PC-3 (cell line): ENCODE measurements around the gene AFF1. TPM values are rescaled to one million over a fixed set of nuclear protein-coding genes. Genes with fewer than 3 reads are reported as not detected.

ENCODE experiments used
- ATAC-seq: fragments of 200-7000 bp; cut with Tn5 transposase; 2 replicates; pipeline ENCODE4 v1.9.1; 2020; ENCODE audit warnings: mild to moderate bottlenecking, moderate library complexity
- BruUV-seq: library from RNA; stranded (reverse); fragments of 400-500 nt; replicated peaks from 2 replicates; lab custom pipeline; 2021; lab: Mats Ljungman, UMichigan
- CTCF ChIA-PET: fragments of 300-600 bp; sonication (Branson Sonifier 250); formaldehyde crosslinking; loops from one replicate; lab custom pipeline; 2022; ENCODE audit warnings: antibody characterized with exemption; lab: Charles Lee
- POLR2A ChIA-PET: fragments of 300-600 bp; sonication (Branson Sonifier 250); formaldehyde crosslinking; loops from one replicate; lab custom pipeline; 2022; ENCODE audit warnings: antibody characterized with exemption; ENCODE audit not compliant: unreplicated experiment; lab: Charles Lee
- DNase-seq: peaks from one replicate; pipeline ENCODE4 v3.0.0-alpha.2; 2015
- H2AFZ ChIP-seq: fragments of 300-600 bp; sonication (generic); 2 replicates; pipeline ENCODE4 v1.6.0; 2016; ENCODE audit warnings: antibody characterized with exemption, low read length
- H3F3A ChIP-seq: fragments of 300-600 bp; sonication (generic); one replicate; pipeline ENCODE4 v1.6.0; 2017; ENCODE audit warnings: antibody characterized with exemption, low read length, control low read depth, mild to moderate bottlenecking; ENCODE audit not compliant: unreplicated experiment
- H3K27ac ChIP-seq: fragments of 300-600 bp; sonication (generic); 2 replicates; pipeline ENCODE4 v1.5.1; 2016; ENCODE audit warnings: mild to moderate bottlenecking, low read length
- H3K27me3 ChIP-seq: fragments of 300-600 bp; sonication (generic); 2 replicates; pipeline ENCODE4 v1.6.1; 2016; ENCODE audit warnings: low read length, mixed read lengths
- H3K36me3 ChIP-seq: fragments of 300-600 bp; sonication (generic); 2 replicates; pipeline ENCODE4 v1.6.1; 2016; ENCODE audit warnings: low read depth, mixed run types, low read length, mixed read lengths
- H3K4me1 ChIP-seq: fragments of 300-600 bp; sonication (generic); 2 replicates; pipeline ENCODE4 v1.5.1; 2016; ENCODE audit warnings: low read length; ENCODE audit not compliant: insufficient read depth
- H3K4me2 ChIP-seq: fragments of 300-600 bp; sonication (generic); 2 replicates; pipeline ENCODE4 v1.6.0; 2016; ENCODE audit warnings: low read length
- H3K4me3 ChIP-seq: fragments of 300-600 bp; sonication (generic); 2 replicates; pipeline ENCODE4 v1.5.1; 2016; ENCODE audit warnings: mild to moderate bottlenecking, low read length, mixed read lengths
- H3K79me2 ChIP-seq: fragments of 300-600 bp; sonication (generic); 2 replicates; pipeline ENCODE4 v1.6.1; 2017; ENCODE audit warnings: low read length, mixed read lengths
- H3K9ac ChIP-seq: fragments of 300-600 bp; sonication (generic); 2 replicates; pipeline ENCODE4 v1.6.0; 2016; ENCODE audit warnings: mild to moderate bottlenecking, low read length
- H3K9me2 ChIP-seq: fragments of 300-600 bp; sonication (generic); replicated peaks from 2 replicates; pipeline ENCODE4 v1.6.1; 2016; ENCODE audit warnings: mixed run types, low read length, mixed read lengths
- H3K9me3 ChIP-seq: fragments of 300-600 bp; sonication (generic); 2 replicates; pipeline ENCODE4 v1.6.1; 2016; ENCODE audit warnings: low read length, mixed read lengths
- H4K20me1 ChIP-seq: fragments of 300-600 bp; sonication (generic); 2 replicates; pipeline ENCODE4 v1.6.1; 2016; ENCODE audit warnings: low read length, mixed read lengths
- EZH2 ChIP-seq: fragments of 300-600 bp; sonication (generic); IDR thresholded peaks from one replicate; pipeline ENCODE4 v1.6.1; 2017; ENCODE audit warnings: antibody characterized with exemption, mild to moderate bottlenecking, low read length; ENCODE audit not compliant: unreplicated experiment
- EZH2phosphoT487 ChIP-seq: fragments of 300-600 bp; sonication (generic); IDR thresholded peaks from 2 replicates; pipeline ENCODE4 v1.6.1; 2018; ENCODE audit warnings: mild to moderate bottlenecking, antibody characterized with exemption, low read length, borderline replicate concordance
- intact Hi-C: fragments of 100-400 bp; cut with micrococcal nuclease; formaldehyde crosslinking; loops from 2 replicates; pipeline ENCODE4 v1.9.0; 2023
- total RNA-seq: library from RNA; depleted of rRNA; stranded (reverse); fragments of >200 nt; gene quantifications from 2 replicates; pipeline ENCODE4 v1.2.3, GENCODE V29; 2014
- TF ChIP-seq, protein P1 (sequence below): fragments of 300-600 bp; sonication (generic); conservative IDR thresholded peaks from 2 replicates; pipeline ENCODE4 v1.5.1; 2017; ENCODE audit warnings: antibody characterized with exemption, low read depth, mild to moderate bottlenecking, low read length

Gene AFF1
- total RNA-seq, 1 experiment from 2014 or later, result 8.1 TPM

DNA sequence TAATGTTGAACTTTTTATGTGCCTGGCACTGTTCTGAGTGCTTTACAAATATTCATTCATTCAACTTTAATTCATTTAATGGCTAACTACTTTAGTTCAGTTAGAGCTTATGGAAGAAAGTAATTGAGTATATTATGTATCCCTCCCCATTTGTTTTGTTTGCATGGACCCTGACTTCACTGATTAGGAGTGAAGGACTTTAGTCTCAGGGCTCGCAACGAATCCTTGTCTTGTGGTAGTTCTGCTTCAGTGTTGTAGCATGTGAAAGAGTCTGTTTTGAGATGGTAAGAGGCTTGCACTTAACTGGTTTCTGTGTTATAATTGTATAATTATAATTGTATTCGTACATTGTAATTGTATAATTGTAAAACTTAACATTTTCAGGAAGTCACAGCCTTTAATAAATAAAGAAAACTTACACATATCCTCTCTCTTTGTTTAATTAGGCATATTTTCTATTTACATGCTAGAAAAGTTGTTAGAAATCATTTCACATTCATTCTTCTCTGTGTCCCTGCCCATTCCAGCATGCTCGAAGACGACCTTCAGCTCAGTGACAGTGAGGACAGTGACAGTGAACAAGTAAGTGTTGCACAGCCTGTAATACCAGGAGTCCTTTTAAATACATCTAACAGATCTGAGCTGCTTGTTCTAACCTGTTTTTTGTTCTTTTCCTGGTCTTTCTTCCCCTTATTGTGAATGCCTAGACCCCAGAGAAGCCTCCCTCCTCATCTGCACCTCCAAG lies 170.5 kb downstream of the AFF1 start:
- peaks cover 8% of the 10 kb centered on the region for H3K36me3 ChIP-seq

DNA sequence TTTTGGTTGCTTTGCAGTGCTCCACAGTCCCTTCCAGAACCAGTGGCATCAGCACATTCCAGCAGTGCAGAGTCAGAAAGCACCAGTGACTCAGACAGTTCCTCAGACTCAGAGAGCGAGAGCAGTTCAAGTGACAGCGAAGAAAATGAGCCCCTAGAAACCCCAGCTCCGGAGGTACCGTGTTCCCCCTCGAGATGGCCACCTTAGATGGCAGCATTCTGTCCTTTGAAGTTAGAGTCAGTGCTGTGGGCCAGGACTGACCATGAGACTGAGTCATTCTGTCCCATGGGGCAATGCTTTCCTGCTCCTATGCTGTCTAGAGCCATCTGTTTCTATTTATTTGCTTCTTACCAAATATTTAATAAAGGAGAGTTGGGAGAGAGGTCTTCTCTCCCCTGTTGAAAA lies 173.3 kb downstream of the AFF1 start:
- Histone ChIP-seq H3K9me2 (no peaks in the 10 kb centered on the region), H3K27ac (peak overlapping the region; percentile 38), H3K27me3 (no peaks in the 10 kb centered on the region), H3K4me1 (peaks cover 34% of the 10 kb centered on the region), H3K36me3 (peaks cover 8% of the 10 kb centered on the region), H2AFZ (no peak overlapping the region), H4K20me1 (no peaks in the 10 kb centered on the region), H3K9ac (no peak overlapping the region), H3K4me2 (peak overlapping the region; percentile 70), H3K4me3 (no peak overlapping the region), H3K79me2 (no peaks in the 10 kb centered on the region), H3F3A (peaks cover 4% of the 10 kb centered on the region), H3K9me3 (no peaks in the 10 kb centered on the region)
- ATAC-seq (peak; percentile 82), DNase-seq (peak; percentile 72)
- TF ChIP-seq EZH2 (no peak), EZH2phosphoT487 (no peak)
- TF ChIP-seq, protein P1, sequence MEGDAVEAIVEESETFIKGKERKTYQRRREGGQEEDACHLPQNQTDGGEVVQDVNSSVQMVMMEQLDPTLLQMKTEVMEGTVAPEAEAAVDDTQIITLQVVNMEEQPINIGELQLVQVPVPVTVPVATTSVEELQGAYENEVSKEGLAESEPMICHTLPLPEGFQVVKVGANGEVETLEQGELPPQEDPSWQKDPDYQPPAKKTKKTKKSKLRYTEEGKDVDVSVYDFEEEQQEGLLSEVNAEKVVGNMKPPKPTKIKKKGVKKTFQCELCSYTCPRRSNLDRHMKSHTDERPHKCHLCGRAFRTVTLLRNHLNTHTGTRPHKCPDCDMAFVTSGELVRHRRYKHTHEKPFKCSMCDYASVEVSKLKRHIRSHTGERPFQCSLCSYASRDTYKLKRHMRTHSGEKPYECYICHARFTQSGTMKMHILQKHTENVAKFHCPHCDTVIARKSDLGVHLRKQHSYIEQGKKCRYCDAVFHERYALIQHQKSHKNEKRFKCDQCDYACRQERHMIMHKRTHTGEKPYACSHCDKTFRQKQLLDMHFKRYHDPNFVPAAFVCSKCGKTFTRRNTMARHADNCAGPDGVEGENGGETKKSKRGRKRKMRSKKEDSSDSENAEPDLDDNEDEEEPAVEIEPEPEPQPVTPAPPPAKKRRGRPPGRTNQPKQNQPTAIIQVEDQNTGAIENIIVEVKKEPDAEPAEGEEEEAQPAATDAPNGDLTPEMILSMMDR, result no peak
- intact Hi-C loops, result no loop called here
- CTCF ChIA-PET, result no interaction called here
- BruUV-seq, result no TSS peak
- POLR2A ChIA-PET, result no interaction called here

More for the DNA sequence above, 170.5 kb downstream of the AFF1 start:
- Histone ChIP-seq H3K9me3 (no peaks in the 10 kb centered on the region), H3K27me3 (no peaks in the 10 kb centered on the region), H3K79me2 (no peaks in the 10 kb centered on the region), H3K4me3 (no peak overlapping the region), H3K9ac (no peak overlapping the region), H3F3A (peaks cover 7% of the 10 kb centered on the region), H3K4me1 (peaks cover 38% of the 10 kb centered on the region), H3K4me2 (no peak overlapping the region), H2AFZ (no peak overlapping the region), H4K20me1 (no peaks in the 10 kb centered on the region), H3K9me2 (no peaks in the 10 kb centered on the region), H3K27ac (no peak overlapping the region)
- ATAC-seq, result no peak
- CTCF ChIA-PET, result no interaction called here
- POLR2A ChIA-PET, result interaction anchor here (0.6 kb wide), 1 partner anchor 16 kb away, joined by 3 read pairs; no protein-coding TSS in a partner anchor
- DNase-seq, result no peak
- intact Hi-C loops, result no loop called here
- BruUV-seq, result no TSS peak
- TF ChIP-seq EZH2phosphoT487, result no peak
- TF ChIP-seq, protein P1, result no peak
- TF ChIP-seq EZH2, result no peak

- CTCF ChIA-PET, result no interaction called here
- no peak for ATAC-seq
- H3F3A ChIP-seq, result no peaks in the 10 kb centered on the region
- no peaks in the 10 kb centered on the region for H3K9me3 ChIP-seq
- H3K9ac ChIP-seq, result no peak overlapping the region
- H4K20me1 ChIP-seq, result no peaks in the 10 kb centered on the region
- intact Hi-C loops, result no loop called here
- H3K4me1 ChIP-seq, result peaks cover 26% of the 10 kb centered on the region
- H3K36me3 ChIP-seq, result peaks cover 8% of the 10 kb centered on the region
- DNase-seq, result no peak
- no peak overlapping the region for H3K27ac ChIP-seq
- POLR2A ChIA-PET, result no interaction called here
- H3K4me3 ChIP-seq, result no peak overlapping the region
- H3K4me2 ChIP-seq, result no peak overlapping the region
- H3K9me2 ChIP-seq, result no peaks in the 10 kb centered on the region
- H3K79me2 ChIP-seq, result no peaks in the 10 kb centered on the region
- BruUV-seq, result no TSS peak
- TF ChIP-seq EZH2phosphoT487 (no peak), EZH2 (no peak)
- TF ChIP-seq, protein P1, result no peak
- H3K27me3 ChIP-seq, result no peaks in the 10 kb centered on the region
- H2AFZ ChIP-seq, result no peak overlapping the region
These were observed 174.3 kb downstream of the AFF1 start for GRCh38 chr4:87109121-87109520.
